Neural progenitor cell (in vitro differentiated cells): ENCODE measurements around the gene SLC35G4. TPM values are rescaled to one million over a fixed set of nuclear protein-coding genes. Genes with fewer than 3 reads are reported as not detected.
"Not testable (repeated sequence)": the region's sequence is repeated elsewhere in the genome, so short reads cannot be mapped to it uniquely, and the experiment has no call there.

Experiments used
- DNase-seq: peaks from one replicate; pipeline ENCODE4 v3.0.0-alpha.2; 2016; ENCODE audit warnings: low spot score
- H2AFZ ChIP-seq: fragments of 200-600 bp; sonication (generic); replicated peaks from 2 replicates; pipeline ENCODE4 v1.6.1; 2016; ENCODE audit warnings: antibody characterized with exemption
- H3F3A ChIP-seq: fragments of 200-600 bp; sonication (generic); 2 replicates; pipeline ENCODE4 v1.6.1; 2016; ENCODE audit warnings: antibody characterized with exemption, low read depth
- H3K27ac ChIP-seq: fragments of 200-600 bp; sonication (generic); 2 replicates; pipeline ENCODE4 v1.5.1; 2016; ENCODE audit warnings: mild to moderate bottlenecking
- H3K27me3 ChIP-seq: fragments of 200-600 bp; sonication (generic); 2 replicates; pipeline ENCODE4 v1.6.1; 2016; ENCODE audit warnings: mild to moderate bottlenecking, moderate library complexity
- H3K36me3 ChIP-seq: fragments of 200-600 bp; sonication (generic); 2 replicates; pipeline ENCODE4 v1.5.1; 2016
- H3K4me1 ChIP-seq: fragments of 200-600 bp; sonication (generic); 2 replicates; pipeline ENCODE4 v1.6.1; 2016; ENCODE audit warnings: mixed run types
- H3K4me2 ChIP-seq: fragments of 200-600 bp; sonication (generic); 2 replicates; pipeline ENCODE4 v1.6.1; 2016
- H3K4me3 ChIP-seq: fragments of 200-600 bp; sonication (generic); 2 replicates; pipeline ENCODE4 v1.5.1; 2016
- H3K79me2 ChIP-seq: fragments of 200-600 bp; sonication (generic); 2 replicates; pipeline ENCODE4 v1.6.1; 2016; ENCODE audit warnings: low read depth
- H3K9ac ChIP-seq: fragments of 200-600 bp; sonication (generic); 2 replicates; pipeline ENCODE4 v1.6.1; 2016
- H3K9me3 ChIP-seq: fragments of 200-600 bp; sonication (generic); 2 replicates; pipeline ENCODE4 v1.5.1; 2016; ENCODE audit warnings: low read depth
- H4K20me1 ChIP-seq: fragments of 200-600 bp; sonication (generic); 2 replicates; pipeline ENCODE4 v1.6.1; 2016; ENCODE audit warnings: low read depth
- H3K27ac Mint-ChIP-seq: 3 replicates; pipeline ENCODE4 v1.8.0; 2021; ENCODE audit warnings: mixed read lengths
- H3K27me3 Mint-ChIP-seq: 2 replicates; pipeline ENCODE4 v1.8.0; 2022; ENCODE audit warnings: low read depth, mild to moderate bottlenecking, inconsistent platforms, moderate library complexity, mixed read lengths; ENCODE audit not compliant: insufficient read depth
- H3K36me3 Mint-ChIP-seq: 3 replicates; pipeline ENCODE4 v1.8.0; 2021; ENCODE audit warnings: mixed read lengths
- H3K4me1 Mint-ChIP-seq: 3 replicates; pipeline ENCODE4 v1.8.0; 2021; ENCODE audit warnings: mixed read lengths
- H3K4me3 Mint-ChIP-seq: 3 replicates; pipeline ENCODE4 v1.8.0; 2021; ENCODE audit warnings: mild to moderate bottlenecking, moderate library complexity, mixed read lengths
- H3K9me3 Mint-ChIP-seq: 3 replicates; pipeline ENCODE4 v1.8.0; 2020; ENCODE audit warnings: mixed read lengths
- CTCF ChIP-seq: fragments of 200-600 bp; sonication (generic); IDR thresholded peaks from 2 replicates; pipeline ENCODE4 v1.5.1; 2017; ENCODE audit warnings: antibody characterized with exemption, mild to moderate bottlenecking
- EZH2 ChIP-seq: fragments of 200-600 bp; sonication (generic); IDR thresholded peaks from 2 replicates; pipeline ENCODE4 v1.6.1; 2017; ENCODE audit warnings: antibody characterized with exemption, mild to moderate bottlenecking, moderate library complexity
- EZH2phosphoT487 ChIP-seq: fragments of 200-600 bp; sonication (generic); IDR thresholded peaks from 2 replicates; pipeline ENCODE4 v1.6.1; 2017; ENCODE audit warnings: antibody characterized with exemption
- total RNA-seq: library from RNA; depleted of rRNA; stranded (reverse); fragments of >200 nt; gene quantifications from 2 replicates; pipeline ENCODE4 v1.2.3, GENCODE V29; 2015; ENCODE audit warnings: low replicate concordance

Gene SLC35G4
- not detected in 2 replicates for total RNA-seq

- H3K4me3 ChIP-seq, H3K9me3 ChIP-seq, H3K4me2 ChIP-seq, H3K27me3 ChIP-seq, H3F3A ChIP-seq, H3K4me3 Mint-ChIP-seq, H3K4me1 Mint-ChIP-seq, H3K27me3 Mint-ChIP-seq, H3K79me2 ChIP-seq, H3K9ac ChIP-seq, H2AFZ ChIP-seq, H3K36me3 ChIP-seq, H4K20me1 ChIP-seq, H3K9me3 Mint-ChIP-seq, H3K27ac ChIP-seq, H3K36me3 Mint-ChIP-seq, H3K27ac Mint-ChIP-seq, H3K4me1 ChIP-seq, DNase-seq: not testable (repeated sequence)
Measured at GRCh38 chr18:11609488-11609887, at the start of gene SLC35G4. SLC35G4 (plus strand) TSS chr18:11609596; CDS start chr18:11609596, 0 bp downstream.

GRCh38 chr18:11561293-11561692, 48.1 kb upstream of the SLC35G4 start:
- H3K9me3 Mint-ChIP-seq, result no peaks in the 10 kb centered on the region
- H3K9ac ChIP-seq, result no peak overlapping the region
- H3K79me2 ChIP-seq, result no peaks in the 10 kb centered on the region
- H3K9me3 ChIP-seq, result no peaks in the 10 kb centered on the region
- H3K36me3 ChIP-seq, result no peaks in the 10 kb centered on the region
- H3K27me3 Mint-ChIP-seq, result no peaks in the 10 kb centered on the region
- no peaks in the 10 kb centered on the region for H3F3A ChIP-seq
- no peak overlapping the region for H3K27ac ChIP-seq
- no peak for TF ChIP-seq CTCF
- no peak for TF ChIP-seq EZH2
- H3K4me2 ChIP-seq, result no peak overlapping the region
- no peaks in the 10 kb centered on the region for H3K27me3 ChIP-seq
- peaks cover 6% of the 10 kb centered on the region for H3K4me1 ChIP-seq
- H3K36me3 Mint-ChIP-seq, result no peaks in the 10 kb centered on the region
- peaks cover 5% of the 10 kb centered on the region for H3K4me1 Mint-ChIP-seq
- no peak overlapping the region for H3K27ac Mint-ChIP-seq
- H2AFZ ChIP-seq, result no peak overlapping the region
- H4K20me1 ChIP-seq, result no peaks in the 10 kb centered on the region
- no peak for DNase-seq
- H3K4me3 ChIP-seq, result no peak overlapping the region
- H3K4me3 Mint-ChIP-seq, result no peak overlapping the region

- Histone ChIP-seq H2AFZ (no peak overlapping the region), H3K4me2 (no peak overlapping the region), H3K79me2 (no peaks in the 10 kb centered on the region), H3K4me1 (peaks cover 6% of the 10 kb centered on the region), H3K9ac (no peak overlapping the region), H3K27me3 (no peaks in the 10 kb centered on the region), H3K4me3 (no peak overlapping the region), H3K9me3 (no peaks in the 10 kb centered on the region), H4K20me1 (no peaks in the 10 kb centered on the region), H3K36me3 (no peaks in the 10 kb centered on the region), H3K27ac (no peak overlapping the region), H3F3A (no peaks in the 10 kb centered on the region)
- Mint-ChIP-seq H3K4me3 (no peak overlapping the region), H3K36me3 (no peaks in the 10 kb centered on the region), H3K4me1 (peaks cover 16% of the 10 kb centered on the region), H3K27me3 (peaks cover 2% of the 10 kb centered on the region), H3K27ac (no peak overlapping the region), H3K9me3 (no peaks in the 10 kb centered on the region)
- no peak for DNase-seq
- TF ChIP-seq CTCF, result no peak
- no peak for TF ChIP-seq EZH2phosphoT487
- TF ChIP-seq EZH2, result no peak
Measured at GRCh38 chr18:11565716-11566115, 43.7 kb upstream of the SLC35G4 start.

- H3K9me3 Mint-ChIP-seq, result no peaks in the 10 kb centered on the region
- peaks cover 2% of the 10 kb centered on the region for H3K4me1 ChIP-seq
- H2AFZ ChIP-seq, result no peak overlapping the region
- no peak overlapping the region for H3K4me2 ChIP-seq
- no peaks in the 10 kb centered on the region for H3F3A ChIP-seq
- no peak overlapping the region for H3K4me3 ChIP-seq
- no peaks in the 10 kb centered on the region for H3K36me3 ChIP-seq
- DNase-seq, result no peak
- no peak overlapping the region for H3K9ac ChIP-seq
- no peaks in the 10 kb centered on the region for H4K20me1 ChIP-seq
- TF ChIP-seq CTCF (no peak), EZH2 (no peak), EZH2phosphoT487 (no peak)
- no peak overlapping the region for H3K27ac ChIP-seq
- no peak overlapping the region for H3K4me3 Mint-ChIP-seq
- H3K9me3 ChIP-seq, result no peaks in the 10 kb centered on the region
- H3K4me1 Mint-ChIP-seq, result peaks cover 16% of the 10 kb centered on the region
- H3K79me2 ChIP-seq, result no peaks in the 10 kb centered on the region
- no peaks in the 10 kb centered on the region for H3K27me3 ChIP-seq
- H3K36me3 Mint-ChIP-seq, result no peaks in the 10 kb centered on the region
- no peak overlapping the region for H3K27ac Mint-ChIP-seq
- H3K27me3 Mint-ChIP-seq, result peaks cover 2% of the 10 kb centered on the region
Measured at GRCh38 chr18:11566236-11566965, 43.0 kb upstream of the SLC35G4 start.
